Right atrium auricular region (tissue), 2 donors: ENCODE data around the gene MARCHF3. TPM values are rescaled to one million over a fixed set of nuclear protein-coding genes. Genes with fewer than 3 reads are reported as not detected.
"Not testable (repeated sequence)": the region's sequence is repeated elsewhere in the genome, so short reads cannot be mapped to it uniquely, and the experiment has no call there.

Experiments used
- DNase-seq: peaks from one replicate; pipeline ENCODE4 v3.0.0-alpha.2; 2019; ENCODE audit warnings: low spot score
- H3K27ac ChIP-seq, 2 donors: fragments of 200-600 bp; sonication (generic); 1 replicate in 1 of 2; 2 replicates in 1 of 2; pipeline ENCODE4 v1.5.1; 2016 to 2019
- H3K27me3 ChIP-seq, 2 donors: fragments of 200-600 bp; sonication (generic); one replicate each; pipeline versions ENCODE4 v1.5.1 to v1.6.0; 2017 to 2019
- H3K36me3 ChIP-seq: fragments of 200-600 bp; sonication (generic); one replicate; pipeline ENCODE4 v1.5.1; 2016
- H3K4me1 ChIP-seq, 2 donors: fragments of 200-600 bp; sonication (generic); one replicate each; pipeline versions ENCODE4 v1.5.1 to v1.6.0; 2017 to 2019
- H3K4me3 ChIP-seq, 2 donors: fragments of 200-600 bp; sonication (generic); 1 replicate in 1 of 2; 2 replicates in 1 of 2; pipeline ENCODE4 v1.5.1; 2017 to 2019; ENCODE audit warnings: mild to moderate bottlenecking in 1 of 2, moderate library complexity in 1 of 2
- H3K9me3 ChIP-seq, 2 donors: fragments of 200-600 bp; sonication (generic); one replicate each; pipeline ENCODE4 v1.5.1; 2019
- CTCF ChIP-seq, 2 donors: fragments of 200-600 bp; sonication (generic); IDR thresholded peaks; one replicate each; pipeline ENCODE4 v1.5.1; 2019; ENCODE audit warnings: antibody characterized with exemption in 2 of 2
- total RNA-seq, 2 donors: library from RNA; depleted of rRNA; stranded (reverse); fragments of >200 nt; gene quantifications; one replicate each; pipeline ENCODE4 v1.1.0, GENCODE V29; 2016

MARCHF3 gene
- total RNA-seq, 2 donors from 2014 or later = 14.5 to 19.7 TPM

DNA sequence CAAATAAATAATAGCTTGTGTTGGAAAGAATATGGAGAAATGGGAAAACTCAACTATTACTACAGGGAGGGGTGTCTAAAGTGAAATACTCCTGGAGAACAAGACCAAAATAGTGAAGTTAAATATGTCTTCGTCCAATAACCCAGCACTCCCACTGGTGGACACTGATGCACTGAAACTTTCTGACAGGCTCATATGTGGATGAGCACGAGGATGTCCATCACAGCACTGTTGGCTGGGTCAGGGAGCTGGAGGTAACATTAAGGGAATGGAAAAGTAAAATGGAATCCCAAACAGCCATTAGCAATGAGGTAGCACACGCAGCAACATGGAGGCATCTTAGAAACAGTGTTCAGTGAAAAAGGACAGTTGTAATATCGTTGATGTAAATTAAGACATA, 167.0 kb downstream of the MARCHF3 start:
- TF ChIP-seq CTCF (IDR thresholded peaks at IDR 0.05) = no peak
- no peak overlapping the region for H3K27ac ChIP-seq

GRCh38 chr5:126858441-126858840, 171.9 kb downstream of the MARCHF3 start:
- Histone ChIP-seq H3K27ac (no peak overlapping the region), H3K27me3 (no peaks in the 10 kb centered on the region)
- no peak for TF ChIP-seq CTCF (IDR thresholded peaks at IDR 0.05)

More for the DNA sequence above, 167.0 kb downstream of the MARCHF3 start:
- Histone ChIP-seq H3K9me3 (no peaks in the 10 kb centered on the region), H3K36me3 (no peaks in the 10 kb centered on the region), H3K4me3 (no peak overlapping the region), H3K4me1 (peaks cover 0 to 8% of the 10 kb centered on the region in 2 donors), H3K27me3 (no peaks in the 10 kb centered on the region)
- DNase-seq = no peak

DNA sequence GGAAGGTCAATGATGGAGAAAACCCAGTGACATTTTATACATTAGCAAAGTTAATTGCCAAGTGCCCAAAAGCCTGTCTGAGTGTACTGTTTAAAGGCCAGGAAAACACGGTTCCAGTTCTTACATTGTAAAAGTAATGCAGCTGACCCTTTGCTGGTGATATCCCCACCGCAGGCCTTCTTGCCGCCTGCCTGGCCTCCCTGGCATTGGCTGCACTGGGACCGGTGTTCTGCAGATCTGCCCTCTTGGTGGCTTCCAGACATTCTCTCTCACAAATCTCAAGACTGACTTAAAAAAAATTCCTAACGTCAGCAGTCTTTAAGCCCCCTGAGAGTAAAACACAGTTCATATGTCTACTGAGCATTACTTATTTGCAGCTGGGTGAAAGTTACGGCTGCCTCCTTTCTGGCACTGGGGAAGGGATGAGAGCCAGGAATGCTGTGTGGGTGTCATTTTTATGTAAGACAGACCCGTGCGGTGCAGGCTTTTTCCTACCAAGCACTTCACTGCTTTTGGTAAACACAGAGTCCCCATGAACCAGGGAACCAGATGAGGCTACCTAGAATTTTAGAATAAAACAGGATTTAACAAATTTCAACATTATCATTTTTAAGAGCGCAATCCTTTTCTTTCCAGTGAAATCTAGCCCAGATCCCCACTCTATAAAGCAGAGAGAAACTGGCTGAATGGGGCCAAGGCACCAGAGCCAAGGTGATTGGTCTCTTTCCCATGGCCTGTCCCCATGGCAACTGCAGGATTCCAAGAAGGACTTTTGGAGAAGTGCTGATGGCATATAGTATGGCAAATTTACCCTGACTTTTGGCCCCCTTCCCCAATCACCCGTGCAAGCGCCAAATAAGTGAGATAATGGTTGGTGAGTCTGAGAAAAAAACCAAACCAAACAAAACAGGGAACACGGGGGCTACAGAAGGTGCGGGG, 172.6 kb downstream of the MARCHF3 start:
- DNase-seq = no peak
- no peaks in the 10 kb centered on the region for H3K9me3 ChIP-seq
- H3K4me3 ChIP-seq = no peak overlapping the region
- peak overlapping the region in 1 of 2 donors; percentile 21 for H3K27ac ChIP-seq
- H3K4me1 ChIP-seq = peaks cover 0 to 15% of the 10 kb centered on the region in 2 donors
- H3K36me3 ChIP-seq = no peaks in the 10 kb centered on the region
- H3K27me3 ChIP-seq = no peaks in the 10 kb centered on the region
- TF ChIP-seq CTCF (IDR thresholded peaks at IDR 0.05) = no peak

More at GRCh38 chr5:126858441-126858840, 171.9 kb downstream of the MARCHF3 start:
- no peak for DNase-seq
- H3K36me3 ChIP-seq = no peaks in the 10 kb centered on the region
- no peak overlapping the region for H3K4me3 ChIP-seq
- H3K4me1 ChIP-seq = peaks cover 0 to 14% of the 10 kb centered on the region in 2 donors
- no peaks in the 10 kb centered on the region for H3K9me3 ChIP-seq

GRCh38 chr5:126855266-126855665, 175.1 kb downstream of the MARCHF3 start:
- Histone ChIP-seq H3K4me1 (peaks cover 0 to 36% of the 10 kb centered on the region in 2 donors), H3K36me3 (no peaks in the 10 kb centered on the region), H3K4me3 (no peak overlapping the region), H3K27me3 (no peaks in the 10 kb centered on the region), H3K27ac (no peak overlapping the region), H3K9me3 (no peaks in the 10 kb centered on the region)
- no peak for DNase-seq
- no peak for TF ChIP-seq CTCF (IDR thresholded peaks at IDR 0.05)

DNA sequence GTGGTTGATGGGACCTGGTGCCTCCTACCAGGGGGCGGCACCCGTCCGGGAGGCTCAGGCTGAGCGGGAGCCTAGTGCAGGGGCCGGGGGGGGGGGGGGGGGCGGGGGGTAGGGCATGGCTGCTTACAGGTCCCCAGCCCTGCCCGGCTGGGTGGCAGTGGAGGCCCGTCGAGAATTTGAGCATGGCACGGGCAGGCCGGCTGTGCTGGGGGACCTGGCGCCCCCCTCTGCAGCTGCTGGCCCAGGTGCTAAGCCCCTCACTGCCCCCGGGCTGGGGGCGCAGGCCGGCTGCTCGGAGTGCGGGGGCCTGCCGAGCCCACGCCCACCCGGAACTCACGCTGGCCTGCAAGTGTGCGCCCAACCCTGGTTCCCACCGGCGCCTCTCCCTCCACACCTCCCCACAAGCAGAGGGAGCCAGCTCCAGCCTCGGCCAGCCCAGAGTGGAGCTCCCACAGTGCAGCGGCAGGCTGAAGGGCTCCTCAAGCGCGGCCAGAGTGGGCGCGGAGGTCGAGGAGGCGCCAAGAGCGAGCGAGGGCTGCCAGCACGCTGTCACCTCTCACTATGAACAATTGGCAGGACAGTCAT, 175.7 kb downstream of the MARCHF3 start:
- no peaks in the 10 kb centered on the region for H3K9me3 ChIP-seq
- H3K4me3 ChIP-seq = no peak overlapping the region
- DNase-seq = no peak
- H3K27ac ChIP-seq = no peak overlapping the region
- no peak for TF ChIP-seq CTCF (IDR thresholded peaks at IDR 0.05)
- H3K27me3 ChIP-seq = no peaks in the 10 kb centered on the region
- H3K36me3 ChIP-seq = no peaks in the 10 kb centered on the region
- peaks cover 0 to 36% of the 10 kb centered on the region in 2 donors for H3K4me1 ChIP-seq

DNA sequence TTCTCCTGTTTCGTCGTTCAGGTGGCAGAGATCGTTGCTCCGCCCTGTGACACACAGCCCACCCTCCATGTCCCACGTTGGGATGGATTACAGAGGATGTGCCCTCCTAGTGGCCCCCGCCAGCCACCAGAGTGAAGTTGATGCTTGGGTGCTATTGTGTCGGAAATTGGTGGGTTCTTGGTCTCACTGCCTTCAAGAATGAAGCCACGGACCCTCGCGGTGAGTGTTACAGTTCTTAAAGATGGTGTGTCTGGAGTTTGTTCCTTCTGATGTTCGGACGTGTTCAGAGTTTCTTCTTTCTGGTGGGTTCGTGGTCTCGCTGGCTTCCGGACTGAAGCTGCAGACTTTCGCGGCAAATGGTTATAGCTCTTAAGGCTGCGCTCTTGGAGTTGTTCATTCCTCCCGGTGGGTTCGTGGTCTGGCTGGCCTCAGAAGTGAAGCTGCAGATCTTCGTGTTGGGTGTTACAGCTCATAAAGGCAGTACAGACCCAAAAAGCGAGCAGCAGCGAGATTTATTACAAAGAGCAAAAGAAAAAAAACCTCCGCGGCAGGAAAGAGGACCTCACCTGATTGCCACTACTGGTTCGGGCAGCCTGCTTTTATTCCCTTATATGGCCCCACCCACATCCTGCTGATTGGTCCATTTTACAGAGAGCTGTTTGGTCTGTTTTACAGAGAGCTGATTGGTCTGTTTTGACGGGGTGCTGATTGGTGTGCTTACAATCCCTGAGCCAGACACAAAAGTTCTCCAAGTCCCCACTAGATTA, 176.6 kb downstream of the MARCHF3 start:
- H3K4me1 ChIP-seq = peaks cover 0 to 45% of the 10 kb centered on the region in 2 donors
- H3K4me3 ChIP-seq, H3K9me3 ChIP-seq, H3K36me3 ChIP-seq, H3K27me3 ChIP-seq, DNase-seq, H3K27ac ChIP-seq: not testable (repeated sequence)
